NCI-H1048 (cell line): ENCODE results near the gene DDO.

Source experiments
- DNase-seq: peaks from one replicate; lab custom pipeline; 2025; lab: John Stamatoyannopoulos, UW

DDO gene

GRCh38 chr6:110345025-110345424, 70.3 kb downstream of the DDO start:
- DNase-seq: no peak

GRCh38 chr6:110342759-110343158, 72.6 kb downstream of the DDO start:
- no peak for DNase-seq
